Loucy (cell line): ENCODE results near the gene MBLAC2.

Experiments used
- CTCF ChIP-seq: fragments of 200-600 bp; sonication (generic); conservative IDR thresholded peaks from 2 replicates; pipeline ENCODE4 v1.5.1; 2014; ENCODE audit warnings: mild to moderate bottlenecking, antibody characterized with exemption, low read length
- EZH2phosphoT487 ChIP-seq: fragments of 200-600 bp; IDR thresholded peaks from 2 replicates; pipeline ENCODE4 v1.6.1; 2018; ENCODE audit warnings: antibody characterized with exemption, mild to moderate bottlenecking, moderate library complexity, borderline replicate concordance

- TF ChIP-seq CTCF: no peak
- no peak for TF ChIP-seq EZH2phosphoT487
Measured at GRCh38 chr5:90408571-90409317, 65.8 kb downstream of the MBLAC2 start.
